ENCODE measurements around the gene B4GALNT2.
"Not testable (repeated sequence)": the region's sequence is repeated elsewhere in the genome, so short reads cannot be mapped to it uniquely, and the experiment has no call there.

B4GALNT2 gene

GRCh38 chr17:49170711-49171110 is 38.1 kb downstream of the B4GALNT2 start:
- not testable (repeated sequence) for DNase-seq (ENCODE audit: extremely low read depth in 1 of 2, low read depth in 1 of 2)

GRCh38 chr17:49175978-49176377 is 43.4 kb downstream of the B4GALNT2 start:
- not testable (repeated sequence) for DNase-seq (ENCODE audit: extremely low read depth in 1 of 2, low read depth in 1 of 2)

- DNase-seq (ENCODE audit: extremely low read depth in 1 of 2, low read depth in 1 of 2) = peak; percentile 18 to 44
These were observed 47.7 kb downstream of the B4GALNT2 start for GRCh38 chr17:49180303-49180702.

GRCh38 chr17:49180998-49181635 is 48.5 kb downstream of the B4GALNT2 start:
- DNase-seq (ENCODE audit: extremely low read depth in 1 of 2, low read depth in 1 of 2) = no peak

- DNase-seq (ENCODE audit: extremely low read depth in 1 of 2, low read depth in 1 of 2) = no peak
These were observed 50.8 kb downstream of the B4GALNT2 start for GRCh38 chr17:49183341-49183740.

GRCh38 chr17:49183801-49184200 is 51.2 kb downstream of the B4GALNT2 start:
- DNase-seq (ENCODE audit: extremely low read depth in 1 of 2, low read depth in 1 of 2) = no peak

GRCh38 chr17:49184522-49184921 is 52.0 kb downstream of the B4GALNT2 start:
- DNase-seq (ENCODE audit: extremely low read depth in 1 of 2, low read depth in 1 of 2) = not testable (repeated sequence)

GRCh38 chr17:49185381-49185780 is 52.8 kb downstream of the B4GALNT2 start:
- DNase-seq (ENCODE audit: extremely low read depth in 1 of 2, low read depth in 1 of 2) = not testable (repeated sequence)

- DNase-seq (ENCODE audit: extremely low read depth in 1 of 2, low read depth in 1 of 2) = no peak
These were observed 54.7 kb downstream of the B4GALNT2 start for GRCh38 chr17:49187301-49187700.

- DNase-seq (ENCODE audit: extremely low read depth in 1 of 2, low read depth in 1 of 2) = no peak
These were observed 58.4 kb downstream of the B4GALNT2 start for GRCh38 chr17:49190932-49191331.

- no peak for DNase-seq (ENCODE audit: extremely low read depth in 1 of 2, low read depth in 1 of 2)
These were observed 58.9 kb downstream of the B4GALNT2 start for GRCh38 chr17:49191409-49191916.

GRCh38 chr17:49191917-49192741 is 59.6 kb downstream of the B4GALNT2 start:
- peak; percentile 78 to 79 for DNase-seq (ENCODE audit: extremely low read depth in 1 of 2, low read depth in 1 of 2)

- no peak for DNase-seq (ENCODE audit: extremely low read depth in 1 of 2, low read depth in 1 of 2)
These were observed 61.1 kb downstream of the B4GALNT2 start for GRCh38 chr17:49193513-49194296.

- no peak for DNase-seq (ENCODE audit: extremely low read depth in 1 of 2, low read depth in 1 of 2)
These were observed 61.7 kb downstream of the B4GALNT2 start for GRCh38 chr17:49194297-49194607.

GRCh38 chr17:49195751-49196150 is 63.2 kb downstream of the B4GALNT2 start:
- DNase-seq (ENCODE audit: extremely low read depth in 1 of 2, low read depth in 1 of 2) = no peak

GRCh38 chr17:49196520-49196919 is 64.0 kb downstream of the B4GALNT2 start:
- DNase-seq (ENCODE audit: extremely low read depth in 1 of 2, low read depth in 1 of 2) = no peak

- DNase-seq (ENCODE audit: extremely low read depth in 1 of 2, low read depth in 1 of 2) = no peak
These were observed 64.9 kb downstream of the B4GALNT2 start for GRCh38 chr17:49197346-49197998.

- DNase-seq (ENCODE audit: extremely low read depth in 1 of 2, low read depth in 1 of 2) = no peak
These were observed 65.6 kb downstream of the B4GALNT2 start for GRCh38 chr17:49198211-49198610.

GRCh38 chr17:49200423-49201083 is 68.0 kb downstream of the B4GALNT2 start:
- no peak for DNase-seq (ENCODE audit: extremely low read depth in 1 of 2, low read depth in 1 of 2)

- no peak for DNase-seq (ENCODE audit: extremely low read depth in 1 of 2, low read depth in 1 of 2)
These were observed 68.9 kb downstream of the B4GALNT2 start for GRCh38 chr17:49201481-49201927.

All from stimulated activated CD8-positive, alpha-beta memory T cell treated with anti-CD3 and anti-CD28 coated beads, Interleukin-7, amount 100 ng/mL, for 48 hours (primary cell).